ENCODE measurements around the gene ADGRV1.

The ADGRV1 gene

GRCh38 chr5:90849939-90850338 is 291.3 kb downstream of the ADGRV1 start:
- no peak overlapping the region for H3K4me3 ChIP-seq (ENCODE audit: low read depth, low read length)
- no peak for DNase-seq (ENCODE audit: low read depth)
- no peak for TF ChIP-seq CTCF (IDR thresholded peaks at IDR 0.05; ENCODE audit: low read depth, low read length, missing control alignments)

- H3K4me3 ChIP-seq (ENCODE audit: low read depth, low read length): no peak overlapping the region
- DNase-seq (ENCODE audit: low read depth): no peak
- no peak for TF ChIP-seq CTCF (IDR thresholded peaks at IDR 0.05; ENCODE audit: low read depth, low read length, missing control alignments)
These were observed 293.9 kb downstream of the ADGRV1 start for GRCh38 chr5:90852531-90852930.

- DNase-seq (ENCODE audit: low read depth): no peak
- TF ChIP-seq CTCF (IDR thresholded peaks at IDR 0.05; ENCODE audit: low read depth, low read length, missing control alignments): no peak
- no peak overlapping the region for H3K4me3 ChIP-seq (ENCODE audit: low read depth, low read length)
These were observed 295.2 kb downstream of the ADGRV1 start for GRCh38 chr5:90853750-90854149.

GRCh38 chr5:90854169-90854568 is 295.6 kb downstream of the ADGRV1 start:
- TF ChIP-seq CTCF (IDR thresholded peaks at IDR 0.05; ENCODE audit: low read depth, low read length, missing control alignments): no peak
- no peak for DNase-seq (ENCODE audit: low read depth)
- no peak overlapping the region for H3K4me3 ChIP-seq (ENCODE audit: low read depth, low read length)

GRCh38 chr5:90855296-90856010 is 296.9 kb downstream of the ADGRV1 start:
- no peak for DNase-seq (ENCODE audit: low read depth)
- TF ChIP-seq CTCF (IDR thresholded peaks at IDR 0.05; ENCODE audit: low read depth, low read length, missing control alignments): no peak
- H3K4me3 ChIP-seq (ENCODE audit: low read depth, low read length): no peak overlapping the region

GRCh38 chr5:90861843-90862586 is 303.4 kb downstream of the ADGRV1 start:
- DNase-seq (ENCODE audit: low read depth): no peak
- no peak for TF ChIP-seq CTCF (IDR thresholded peaks at IDR 0.05; ENCODE audit: low read depth, low read length, missing control alignments)
- no peak overlapping the region for H3K4me3 ChIP-seq (ENCODE audit: low read depth, low read length)

Data from GM12864 (cell line).